Measurements from ENCODE around the gene CHMP1A. TPM values are rescaled to one million over a fixed set of nuclear protein-coding genes. Genes with fewer than 3 reads are reported as not detected.

CHMP1A gene
- total and polyA plus RNA-seq, 2 of the 8 experiments (the other 6 are each of a cell fraction or from before 2014, with no cell fraction given) = 64.4 to 75.8 TPM

- TF ChIP-seq CHD7 (IDR thresholded peaks at IDR 0.05; ENCODE audit: insufficient replicate concordance, low read length) = no peak
- no peak for TF ChIP-seq RXRA (IDR thresholded peaks at IDR 0.05; ENCODE audit: insufficient read depth, low read depth, low read length)
- TF ChIP-seq SRF (IDR thresholded peaks at IDR 0.05; ENCODE audit: low read depth, low read length) = no peak
- TF ChIP-seq KDM5A (IDR thresholded peaks at IDR 0.05; ENCODE audit: low read length) = no peak
- no peak for TF ChIP-seq CBX5 (IDR thresholded peaks at IDR 0.05; ENCODE audit: low read depth, low read length)
- TF ChIP-seq JUN (IDR thresholded peaks at IDR 0.05; ENCODE audit: low read depth, low read length) = no peak
- no peak for TF ChIP-seq SIX5 (IDR thresholded peaks at IDR 0.05; ENCODE audit: low read depth, low read length)
- no peak for TF ChIP-seq JUND (IDR thresholded peaks at IDR 0.05; ENCODE audit: low read length)
- TF ChIP-seq SIN3A (conservative IDR thresholded peaks at IDR 0.05 in 1 of 2, IDR thresholded peaks at IDR 0.05 in 1 of 2; ENCODE audit: low read depth in 1 of 2, low read length in 2 of 2) = no peak
- no peak for TF ChIP-seq HDAC6 (IDR thresholded peaks at IDR 0.05; ENCODE audit: low read depth, low read length)
Observed at GRCh38 chr16:89693931-89694783, 36.6 kb upstream of the CHMP1A start (continued).

Measured in H1 (cell line).